Esophagus muscularis mucosa (tissue), 4 donors: ENCODE measurements around the gene GPR37L1.

Experiments used
- CTCF ChIP-seq, 3 experiments: fragments of 200-600 bp in 2 of 3; fragments of 450-650 bp in 1 of 3; sonication (generic) in 2 of 3; IDR thresholded peaks; one replicate each; pipeline ENCODE4 v1.5.1; 2017 to 2019; ENCODE audit warnings: antibody characterized with exemption in 3 of 3, mild to moderate bottlenecking in 2 of 3, moderate library complexity in 1 of 3
- EP300 ChIP-seq: sonication (generic); formaldehyde crosslinking; IDR thresholded peaks from one replicate; pipeline ENCODE4 v1.6.1; 2017; ENCODE audit warnings: antibody characterized with exemption
- POLR2A ChIP-seq: fragments of 450-650 bp; IDR thresholded peaks from one replicate; pipeline ENCODE4 v1.6.1; 2017; ENCODE audit warnings: antibody characterized with exemption, moderate library complexity, mild to moderate bottlenecking, low read depth
- POLR2AphosphoS5 ChIP-seq, 2 donors: sonication (generic); formaldehyde crosslinking; IDR thresholded peaks; one replicate each; pipeline ENCODE4 v1.6.1; 2017; ENCODE audit warnings: antibody characterized with exemption in 2 of 2

- TF ChIP-seq CTCF (IDR thresholded peaks at IDR 0.05) (no peak), POLR2A (no peak), EP300 (no peak), POLR2AphosphoS5 (IDR thresholded peaks at IDR 0.05) (no peak)
Measured at GRCh38 chr1:202129453-202130296, 7.0 kb downstream of the GPR37L1 start.
